ENCODE data around the gene PLCD4. TPM values are rescaled to one million over a fixed set of nuclear protein-coding genes. Genes with fewer than 3 reads are reported as not detected.

Gene PLCD4
- total RNA-seq, 2 experiments from 2014 or later, result 0.18 to 0.83 TPM

GRCh38 chr2:218570850-218571249 is 36.8 kb upstream of the PLCD4 start:
- ChIA-PET POLR2A (interaction anchor here (0.6 to 1.1 kb wide), 4 partner anchors 77 to 390 kb away, joined by 3 to 5 read pairs (median 4); no protein-coding TSS in a partner anchor), CTCF (interaction anchor here (0.6 to 1.4 kb wide), 6 partner anchors 19 to 277 kb away, joined by 3 to 5 read pairs (median 3); no protein-coding TSS in a partner anchor)
- H3K36me3 Mint-ChIP-seq (ENCODE audit: low read depth), result peaks cover 59% of the 10 kb centered on the region
- ATAC-seq (no peak), DNase-seq (no peak)
- peak overlapping the region; percentile 100 for H3K27ac Mint-ChIP-seq
- peak overlapping the region; percentile 96 for H3K4me3 Mint-ChIP-seq
- no peaks in the 10 kb centered on the region for H3K9me3 Mint-ChIP-seq (ENCODE audit: low read depth)
- intact Hi-C loops (cut with DNase I, micrococcal nuclease), result no loop called here
- peaks cover 54% of the 10 kb centered on the region for H3K4me1 Mint-ChIP-seq
- H3K27me3 Mint-ChIP-seq, result no peaks in the 10 kb centered on the region

GRCh38 chr2:218576854-218577253 is 30.8 kb upstream of the PLCD4 start:
- no peak for DNase-seq
- H3K27ac Mint-ChIP-seq, result no peak overlapping the region
- no peak for ATAC-seq
- intact Hi-C loops (cut with DNase I, micrococcal nuclease), result no loop called here
- ChIA-PET CTCF (interaction anchor here (0.6 to 1.0 kb wide), 3 partner anchors 15 to 27 kb away, joined by 3 to 4 read pairs (median 3); no protein-coding TSS in a partner anchor), POLR2A (interaction anchor here (0.6 kb wide), 1 partner anchor 159 kb away, joined by 3 read pairs; no protein-coding TSS in a partner anchor)
- H3K4me3 Mint-ChIP-seq, result no peak overlapping the region
- peaks cover 53% of the 10 kb centered on the region for H3K4me1 Mint-ChIP-seq
- H3K9me3 Mint-ChIP-seq (ENCODE audit: low read depth), result no peaks in the 10 kb centered on the region
- no peaks in the 10 kb centered on the region for H3K27me3 Mint-ChIP-seq
- H3K36me3 Mint-ChIP-seq (ENCODE audit: low read depth), result peaks cover 36% of the 10 kb centered on the region

- Mint-ChIP-seq H3K4me3 (no peak overlapping the region), H3K27ac (peak overlapping the region; percentile 9), H3K4me1 (peaks cover 54% of the 10 kb centered on the region), H3K36me3 (ENCODE audit: low read depth) (peaks cover 36% of the 10 kb centered on the region), H3K27me3 (no peaks in the 10 kb centered on the region), H3K9me3 (ENCODE audit: low read depth) (no peaks in the 10 kb centered on the region)
- ChIA-PET CTCF (interaction anchor here (0.9 to 1.4 kb wide), 4 partner anchors 12 to 110 kb away, joined by 3 to 4 read pairs (median 3); partner anchors contain the start of genes BCS1L and ZNF142), POLR2A (no interaction called here)
- no peak for DNase-seq
- intact Hi-C loops (cut with DNase I, micrococcal nuclease), result no loop called here
- ATAC-seq, result no peak
Measured at GRCh38 chr2:218577482-218578220, 30.0 kb upstream of the PLCD4 start.

GRCh38 chr2:218578272-218578877 is 29.3 kb upstream of the PLCD4 start:
- intact Hi-C loops (cut with DNase I, micrococcal nuclease), result no loop called here
- peaks cover 38% of the 10 kb centered on the region for H3K36me3 Mint-ChIP-seq (ENCODE audit: low read depth)
- H3K27ac Mint-ChIP-seq, result no peak overlapping the region
- no peaks in the 10 kb centered on the region for H3K27me3 Mint-ChIP-seq
- CTCF ChIA-PET, result interaction anchor here (0.9 to 1.4 kb wide), 3 partner anchors 12 to 109 kb away, joined by 3 read pairs; partner anchors contain the start of genes BCS1L and ZNF142
- H3K4me3 Mint-ChIP-seq, result no peak overlapping the region
- DNase-seq (no peak), ATAC-seq (no peak)
- no peaks in the 10 kb centered on the region for H3K9me3 Mint-ChIP-seq (ENCODE audit: low read depth)
- peaks cover 56% of the 10 kb centered on the region for H3K4me1 Mint-ChIP-seq
- POLR2A ChIA-PET, result no interaction called here

- ChIA-PET CTCF (interaction anchor here (0.6 kb wide), 1 partner anchor 737 kb away, joined by 3 read pairs; no protein-coding TSS in a partner anchor), POLR2A (no interaction called here)
- H3K4me3 Mint-ChIP-seq, result no peak overlapping the region
Measured at GRCh38 chr2:218582076-218582475, 25.6 kb upstream of the PLCD4 start.

GRCh38 chr2:218583983-218584850 is 23.5 kb upstream of the PLCD4 start:
- ChIA-PET CTCF (no interaction called here), POLR2A (no interaction called here)
- Mint-ChIP-seq H3K4me1 (peaks cover 27% of the 10 kb centered on the region), H3K9me3 (ENCODE audit: low read depth) (no peaks in the 10 kb centered on the region), H3K36me3 (ENCODE audit: low read depth) (peaks cover 50% of the 10 kb centered on the region), H3K4me3 (no peak overlapping the region), H3K27ac (no peak overlapping the region), H3K27me3 (no peaks in the 10 kb centered on the region)
- DNase-seq (no peak), ATAC-seq (no peak)
- intact Hi-C loops (cut with DNase I, micrococcal nuclease), result loop anchor here in 1 of 2 experiments (2.0 kb wide), 1 partner anchor 15 kb away; the partner anchor contains the start of genes CNOT9 and USP37

More at GRCh38 chr2:218582076-218582475, 25.6 kb upstream of the PLCD4 start:
- peak overlapping the region; percentile 60 for H3K27ac Mint-ChIP-seq
- H3K9me3 Mint-ChIP-seq (ENCODE audit: low read depth), result no peaks in the 10 kb centered on the region
- H3K36me3 Mint-ChIP-seq (ENCODE audit: low read depth), result peaks cover 48% of the 10 kb centered on the region
- intact Hi-C loops (cut with DNase I, micrococcal nuclease), result loop anchor here (1.0 to 2.0 kb wide), 2 partner anchors 13 to 14 kb away; partner anchors contain the start of genes CNOT9 (in 2 of the 2) and USP37 (in 2 of the 2)
- peak; percentile 11 for DNase-seq
- peak; percentile 100 for ATAC-seq
- peaks cover 46% of the 10 kb centered on the region for H3K4me1 Mint-ChIP-seq
- H3K27me3 Mint-ChIP-seq, result no peaks in the 10 kb centered on the region

GRCh38 chr2:218585541-218585940 is 22.2 kb upstream of the PLCD4 start:
- no peak for ATAC-seq
- Mint-ChIP-seq H3K27me3 (no peaks in the 10 kb centered on the region), H3K4me1 (peaks cover 23% of the 10 kb centered on the region), H3K27ac (no peak overlapping the region), H3K4me3 (no peak overlapping the region), H3K36me3 (ENCODE audit: low read depth) (peaks cover 54% of the 10 kb centered on the region), H3K9me3 (ENCODE audit: low read depth) (no peaks in the 10 kb centered on the region)
- no peak for DNase-seq
- intact Hi-C loops (cut with DNase I, micrococcal nuclease), result no loop called here
- ChIA-PET CTCF (no interaction called here), POLR2A (no interaction called here)

GRCh38 chr2:218605432-218605831 is 2.3 kb upstream of the PLCD4 start:
- peaks cover 10% of the 10 kb centered on the region for H3K27me3 Mint-ChIP-seq

GRCh38 chr2:218615868-218616315 is 8.2 kb downstream of the PLCD4 start:
- POLR2A ChIA-PET, result interaction anchor here (0.6 kb wide), 1 partner anchor 44 kb away, joined by 3 read pairs; the partner anchor contains the start of genes BCS1L and ZNF142

More at GRCh38 chr2:218605432-218605831, 2.3 kb upstream of the PLCD4 start:
- CTCF ChIA-PET, result no interaction called here
- H3K4me1 Mint-ChIP-seq, result no peaks in the 10 kb centered on the region
- DNase-seq, result no peak
- no peak for ATAC-seq
- POLR2A ChIA-PET, result no interaction called here
- H3K27ac Mint-ChIP-seq, result no peak overlapping the region
- no peaks in the 10 kb centered on the region for H3K9me3 Mint-ChIP-seq (ENCODE audit: low read depth)
- no peak overlapping the region for H3K4me3 Mint-ChIP-seq
- intact Hi-C loops (cut with DNase I, micrococcal nuclease), result no loop called here
- no peaks in the 10 kb centered on the region for H3K36me3 Mint-ChIP-seq (ENCODE audit: low read depth)

GRCh38 chr2:218618102-218618860 is 10.6 kb downstream of the PLCD4 start:
- ChIA-PET POLR2A (no interaction called here), CTCF (interaction anchor here (0.6 kb wide), 1 partner anchor 659 kb away, joined by 3 read pairs; no protein-coding TSS in a partner anchor)
- H3K4me1 Mint-ChIP-seq, result no peaks in the 10 kb centered on the region
- no peaks in the 10 kb centered on the region for H3K9me3 Mint-ChIP-seq (ENCODE audit: low read depth)
- intact Hi-C loops (cut with DNase I, micrococcal nuclease), result no loop called here
- H3K36me3 Mint-ChIP-seq (ENCODE audit: low read depth), result no peaks in the 10 kb centered on the region
- H3K4me3 Mint-ChIP-seq, result no peak overlapping the region
- H3K27me3 Mint-ChIP-seq, result no peaks in the 10 kb centered on the region
- no peak for DNase-seq
- H3K27ac Mint-ChIP-seq, result no peak overlapping the region
- ATAC-seq, result no peak

More at GRCh38 chr2:218615868-218616315, 8.2 kb downstream of the PLCD4 start:
- Mint-ChIP-seq H3K9me3 (ENCODE audit: low read depth) (no peaks in the 10 kb centered on the region), H3K27ac (no peak overlapping the region), H3K27me3 (peaks cover 2% of the 10 kb centered on the region), H3K4me1 (no peaks in the 10 kb centered on the region), H3K4me3 (no peak overlapping the region), H3K36me3 (ENCODE audit: low read depth) (no peaks in the 10 kb centered on the region)
- CTCF ChIA-PET, result interaction anchor here (0.9 to 1.3 kb wide), 3 partner anchors 11 to 100 kb away, joined by 3 to 4 read pairs (median 3); no protein-coding TSS in a partner anchor
- no peak for ATAC-seq
- no peak for DNase-seq
- intact Hi-C loops (cut with DNase I, micrococcal nuclease), result no loop called here
